PC-3 (cell line): ENCODE measurements around the gene NPLOC4. TPM values are rescaled to one million over a fixed set of nuclear protein-coding genes. Genes with fewer than 3 reads are reported as not detected.

Source experiments
- ATAC-seq: fragments of 200-7000 bp; cut with Tn5 transposase; 2 replicates; pipeline ENCODE4 v1.9.1; 2020; ENCODE audit warnings: mild to moderate bottlenecking, moderate library complexity
- BruUV-seq: library from RNA; stranded (reverse); fragments of 400-500 nt; replicated peaks from 2 replicates; lab custom pipeline; 2021; lab: Mats Ljungman, UMichigan
- CTCF ChIA-PET: fragments of 300-600 bp; sonication (Branson Sonifier 250); formaldehyde crosslinking; loops from one replicate; lab custom pipeline; 2022; ENCODE audit warnings: antibody characterized with exemption; lab: Charles Lee
- POLR2A ChIA-PET: fragments of 300-600 bp; sonication (Branson Sonifier 250); formaldehyde crosslinking; loops from one replicate; lab custom pipeline; 2022; ENCODE audit warnings: antibody characterized with exemption; ENCODE audit not compliant: unreplicated experiment; lab: Charles Lee
- DNase-seq: peaks from one replicate; pipeline ENCODE4 v3.0.0-alpha.2; 2015
- H2AFZ ChIP-seq: fragments of 300-600 bp; sonication (generic); 2 replicates; pipeline ENCODE4 v1.6.0; 2016; ENCODE audit warnings: antibody characterized with exemption, low read length
- H3F3A ChIP-seq: fragments of 300-600 bp; sonication (generic); one replicate; pipeline ENCODE4 v1.6.0; 2017; ENCODE audit warnings: antibody characterized with exemption, low read length, control low read depth, mild to moderate bottlenecking; ENCODE audit not compliant: unreplicated experiment
- H3K27ac ChIP-seq: fragments of 300-600 bp; sonication (generic); 2 replicates; pipeline ENCODE4 v1.5.1; 2016; ENCODE audit warnings: mild to moderate bottlenecking, low read length
- H3K27me3 ChIP-seq: fragments of 300-600 bp; sonication (generic); 2 replicates; pipeline ENCODE4 v1.6.1; 2016; ENCODE audit warnings: low read length, mixed read lengths
- H3K36me3 ChIP-seq: fragments of 300-600 bp; sonication (generic); 2 replicates; pipeline ENCODE4 v1.6.1; 2016; ENCODE audit warnings: low read depth, mixed run types, low read length, mixed read lengths
- H3K4me1 ChIP-seq: fragments of 300-600 bp; sonication (generic); 2 replicates; pipeline ENCODE4 v1.5.1; 2016; ENCODE audit warnings: low read length; ENCODE audit not compliant: insufficient read depth
- H3K4me2 ChIP-seq: fragments of 300-600 bp; sonication (generic); 2 replicates; pipeline ENCODE4 v1.6.0; 2016; ENCODE audit warnings: low read length
- H3K4me3 ChIP-seq: fragments of 300-600 bp; sonication (generic); 2 replicates; pipeline ENCODE4 v1.5.1; 2016; ENCODE audit warnings: mild to moderate bottlenecking, low read length, mixed read lengths
- H3K79me2 ChIP-seq: fragments of 300-600 bp; sonication (generic); 2 replicates; pipeline ENCODE4 v1.6.1; 2017; ENCODE audit warnings: low read length, mixed read lengths
- H3K9ac ChIP-seq: fragments of 300-600 bp; sonication (generic); 2 replicates; pipeline ENCODE4 v1.6.0; 2016; ENCODE audit warnings: mild to moderate bottlenecking, low read length
- H3K9me2 ChIP-seq: fragments of 300-600 bp; sonication (generic); replicated peaks from 2 replicates; pipeline ENCODE4 v1.6.1; 2016; ENCODE audit warnings: mixed run types, low read length, mixed read lengths
- H3K9me3 ChIP-seq: fragments of 300-600 bp; sonication (generic); 2 replicates; pipeline ENCODE4 v1.6.1; 2016; ENCODE audit warnings: low read length, mixed read lengths
- H4K20me1 ChIP-seq: fragments of 300-600 bp; sonication (generic); 2 replicates; pipeline ENCODE4 v1.6.1; 2016; ENCODE audit warnings: low read length, mixed read lengths
- EZH2 ChIP-seq: fragments of 300-600 bp; sonication (generic); IDR thresholded peaks from one replicate; pipeline ENCODE4 v1.6.1; 2017; ENCODE audit warnings: antibody characterized with exemption, mild to moderate bottlenecking, low read length; ENCODE audit not compliant: unreplicated experiment
- EZH2phosphoT487 ChIP-seq: fragments of 300-600 bp; sonication (generic); IDR thresholded peaks from 2 replicates; pipeline ENCODE4 v1.6.1; 2018; ENCODE audit warnings: mild to moderate bottlenecking, antibody characterized with exemption, low read length, borderline replicate concordance
- intact Hi-C: fragments of 100-400 bp; cut with micrococcal nuclease; formaldehyde crosslinking; loops from 2 replicates; pipeline ENCODE4 v1.9.0; 2023
- total RNA-seq: library from RNA; depleted of rRNA; stranded (reverse); fragments of >200 nt; gene quantifications from 2 replicates; pipeline ENCODE4 v1.2.3, GENCODE V29; 2014
- TF ChIP-seq, protein P1 (sequence below): fragments of 300-600 bp; sonication (generic); conservative IDR thresholded peaks from 2 replicates; pipeline ENCODE4 v1.5.1; 2017; ENCODE audit warnings: antibody characterized with exemption, low read depth, mild to moderate bottlenecking, low read length

NPLOC4 gene
- total RNA-seq, 1 experiment from 2014 or later = 109 TPM

DNA sequence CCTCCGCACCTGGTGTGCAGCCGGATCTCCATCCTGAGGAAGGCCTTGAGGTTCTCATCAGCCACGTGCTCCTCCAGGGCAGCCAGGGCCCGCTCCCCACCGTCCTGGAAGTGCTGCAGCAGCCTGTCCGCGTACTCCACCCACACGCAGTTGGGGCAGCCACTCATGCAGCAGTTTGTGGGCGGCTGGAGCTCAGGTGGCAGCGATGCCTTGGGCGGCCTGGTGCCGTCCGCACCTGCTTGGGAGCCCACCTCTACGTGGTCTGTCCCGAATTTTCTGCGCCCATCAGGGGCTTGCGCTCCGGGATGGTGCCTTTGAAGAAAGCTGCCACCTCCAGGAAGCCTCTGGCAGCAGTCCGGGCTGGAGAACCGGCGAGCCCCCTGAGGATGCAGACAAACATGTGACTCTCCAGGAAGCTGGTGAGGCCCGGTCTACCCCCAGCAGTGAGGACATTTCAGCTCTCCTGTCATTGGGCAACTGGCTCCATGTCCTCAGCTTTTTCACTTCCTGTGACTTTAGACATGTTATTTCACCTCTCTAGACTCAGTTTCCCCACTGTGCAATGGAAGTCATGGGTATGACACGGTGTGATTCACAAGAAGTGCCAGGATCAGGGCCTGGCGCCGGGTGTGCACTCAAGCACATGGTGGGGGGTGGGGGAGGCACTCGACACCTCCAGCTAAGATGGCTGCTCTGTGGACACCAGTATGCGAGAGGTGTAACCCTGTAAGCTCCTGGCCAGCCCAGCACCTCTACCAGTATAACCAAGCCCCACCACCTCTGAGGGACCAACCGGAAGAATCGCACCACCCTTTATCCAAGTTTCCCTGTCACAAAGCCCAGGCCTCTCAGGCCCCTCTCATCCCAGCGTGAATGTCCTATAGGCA is 28.5 kb upstream of the NPLOC4 start:
- H3K9me2 ChIP-seq = no peaks in the 10 kb centered on the region
- ChIA-PET POLR2A (no interaction called here), CTCF (no interaction called here)
- no peaks in the 10 kb centered on the region for H3K9me3 ChIP-seq
- peaks cover 55% of the 10 kb centered on the region for H3K79me2 ChIP-seq
- H3F3A ChIP-seq = no peaks in the 10 kb centered on the region
- peak overlapping the region; percentile 69 for H3K27ac ChIP-seq
- intact Hi-C loops = loop anchor here (2.0 kb wide), 1 partner anchor 29 kb away; the partner anchor contains the start of genes NPLOC4 and TSPAN10
- peak; percentile 5 for ATAC-seq
- peaks cover 35% of the 10 kb centered on the region for H3K4me1 ChIP-seq
- DNase-seq = peak; percentile 9
- H3K4me2 ChIP-seq = peak overlapping the region; percentile 100
- no peaks in the 10 kb centered on the region for H3K27me3 ChIP-seq
- TF ChIP-seq EZH2 (no peak), EZH2phosphoT487 (no peak)
- TF ChIP-seq, protein P1, sequence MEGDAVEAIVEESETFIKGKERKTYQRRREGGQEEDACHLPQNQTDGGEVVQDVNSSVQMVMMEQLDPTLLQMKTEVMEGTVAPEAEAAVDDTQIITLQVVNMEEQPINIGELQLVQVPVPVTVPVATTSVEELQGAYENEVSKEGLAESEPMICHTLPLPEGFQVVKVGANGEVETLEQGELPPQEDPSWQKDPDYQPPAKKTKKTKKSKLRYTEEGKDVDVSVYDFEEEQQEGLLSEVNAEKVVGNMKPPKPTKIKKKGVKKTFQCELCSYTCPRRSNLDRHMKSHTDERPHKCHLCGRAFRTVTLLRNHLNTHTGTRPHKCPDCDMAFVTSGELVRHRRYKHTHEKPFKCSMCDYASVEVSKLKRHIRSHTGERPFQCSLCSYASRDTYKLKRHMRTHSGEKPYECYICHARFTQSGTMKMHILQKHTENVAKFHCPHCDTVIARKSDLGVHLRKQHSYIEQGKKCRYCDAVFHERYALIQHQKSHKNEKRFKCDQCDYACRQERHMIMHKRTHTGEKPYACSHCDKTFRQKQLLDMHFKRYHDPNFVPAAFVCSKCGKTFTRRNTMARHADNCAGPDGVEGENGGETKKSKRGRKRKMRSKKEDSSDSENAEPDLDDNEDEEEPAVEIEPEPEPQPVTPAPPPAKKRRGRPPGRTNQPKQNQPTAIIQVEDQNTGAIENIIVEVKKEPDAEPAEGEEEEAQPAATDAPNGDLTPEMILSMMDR = no peak
- peak overlapping the region; percentile 98 for H3K9ac ChIP-seq
- H3K36me3 ChIP-seq = peaks cover 14% of the 10 kb centered on the region
- no TSS peak for BruUV-seq
- H4K20me1 ChIP-seq = no peaks in the 10 kb centered on the region
- H3K4me3 ChIP-seq = peak overlapping the region; percentile 93
- peak overlapping the region; percentile 71 for H2AFZ ChIP-seq

DNA sequence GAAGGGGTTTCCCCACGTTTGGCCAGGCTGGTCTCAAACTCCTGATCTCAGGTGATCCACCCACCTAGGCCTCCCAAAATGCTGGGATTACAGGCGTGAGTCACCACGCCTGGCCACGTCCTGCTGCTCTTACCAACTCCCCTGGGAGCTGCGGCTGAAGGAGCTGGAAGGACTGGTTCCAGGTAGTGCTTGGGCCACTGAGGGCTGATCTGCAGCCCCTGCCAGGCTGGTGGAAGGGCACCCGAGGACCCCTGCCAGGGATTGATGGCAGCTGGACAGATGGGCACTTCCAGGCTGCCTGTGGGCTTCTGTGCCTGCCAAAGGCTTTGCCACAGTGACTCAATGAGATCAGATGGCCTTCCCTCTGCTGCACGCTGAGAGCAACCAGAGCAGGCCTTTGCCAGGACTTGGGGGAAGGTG is 27.1 kb upstream of the NPLOC4 start:
- Histone ChIP-seq H3K9ac (no peak overlapping the region), H3K4me2 (no peak overlapping the region), H3K4me1 (peaks cover 46% of the 10 kb centered on the region), H3K79me2 (peaks cover 41% of the 10 kb centered on the region), H3K27ac (no peak overlapping the region), H3K9me3 (no peaks in the 10 kb centered on the region), H2AFZ (no peak overlapping the region), H3K9me2 (no peaks in the 10 kb centered on the region), H3K36me3 (peaks cover 4% of the 10 kb centered on the region; the same call in 1 of the 2 replicates), H3K4me3 (no peak overlapping the region), H3F3A (no peaks in the 10 kb centered on the region), H4K20me1 (no peaks in the 10 kb centered on the region), H3K27me3 (no peaks in the 10 kb centered on the region)
- DNase-seq (peak; percentile 65), ATAC-seq (no peak)
- TF ChIP-seq EZH2 (no peak), EZH2phosphoT487 (no peak)
- TF ChIP-seq, protein P1 = no peak
- ChIA-PET POLR2A (no interaction called here), CTCF (no interaction called here)
- BruUV-seq = no TSS peak
- intact Hi-C loops = no loop called here

DNA sequence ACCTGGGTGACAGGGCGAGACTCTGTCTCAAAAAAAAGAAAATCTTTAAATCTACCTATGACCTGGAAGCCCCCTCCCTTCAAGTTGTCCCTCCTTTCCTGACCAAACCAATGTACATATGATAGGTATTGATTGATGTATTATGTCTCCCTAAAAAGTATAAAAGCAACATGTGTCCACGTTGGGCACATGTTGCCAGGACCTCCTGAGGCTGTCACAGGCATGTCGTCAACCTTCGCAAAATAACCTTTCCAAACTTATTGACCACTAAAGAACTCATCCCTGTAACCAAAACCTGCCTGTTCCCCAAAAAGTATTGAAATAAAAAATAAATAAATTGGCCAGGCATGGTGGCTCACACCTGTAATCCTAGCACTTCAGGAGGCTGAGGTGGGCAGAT is 25.1 kb upstream of the NPLOC4 start:
- intact Hi-C loops = no loop called here
- DNase-seq (no peak), ATAC-seq (no peak)
- TF ChIP-seq EZH2 = no peak
- TF ChIP-seq, protein P1 = no peak
- TF ChIP-seq EZH2phosphoT487 = no peak
- CTCF ChIA-PET = no interaction called here
- H3K9me2 ChIP-seq = no peaks in the 10 kb centered on the region
- no peak overlapping the region for H3K27ac ChIP-seq
- H3K4me1 ChIP-seq = peaks cover 36% of the 10 kb centered on the region
- POLR2A ChIA-PET = no interaction called here
- no peak overlapping the region for H3K9ac ChIP-seq
- no peaks in the 10 kb centered on the region for H3K27me3 ChIP-seq
- H3K4me2 ChIP-seq = no peak overlapping the region
- no TSS peak for BruUV-seq
- no peaks in the 10 kb centered on the region for H4K20me1 ChIP-seq
- H3F3A ChIP-seq = no peaks in the 10 kb centered on the region
- H2AFZ ChIP-seq = no peak overlapping the region
- H3K4me3 ChIP-seq = no peak overlapping the region
- H3K36me3 ChIP-seq = no peaks in the 10 kb centered on the region
- no peaks in the 10 kb centered on the region for H3K9me3 ChIP-seq
- peaks cover 21% of the 10 kb centered on the region for H3K79me2 ChIP-seq
